ENCODE results near the gene ADAM29.
"Not testable (repeated sequence)": the region's sequence is repeated elsewhere in the genome, so short reads cannot be mapped to it uniquely, and the experiment has no call there.

The ADAM29 gene

DNA sequence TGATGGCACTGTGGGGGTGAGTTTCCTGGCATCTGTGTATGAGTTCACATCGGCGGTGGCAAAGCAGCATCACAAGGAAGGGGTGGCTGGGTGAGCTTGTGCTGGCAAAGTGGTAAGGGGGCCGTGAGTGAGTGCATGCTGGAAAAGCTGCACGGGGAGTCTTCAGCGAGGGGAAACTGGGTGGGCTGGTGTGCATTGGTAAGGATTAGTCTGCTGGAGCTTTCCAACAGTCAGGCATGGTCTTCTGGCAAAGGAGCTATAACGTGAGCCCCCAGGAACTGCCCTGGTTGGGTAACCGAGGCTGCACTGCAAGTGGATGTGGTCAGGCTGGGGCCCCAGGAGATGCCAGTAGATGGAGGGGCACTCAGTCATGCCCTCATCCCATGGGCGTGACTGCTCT is 30.7 kb downstream of the ADAM29 start:
- DNase-seq (ENCODE audit: low spot score): no peak

DNA sequence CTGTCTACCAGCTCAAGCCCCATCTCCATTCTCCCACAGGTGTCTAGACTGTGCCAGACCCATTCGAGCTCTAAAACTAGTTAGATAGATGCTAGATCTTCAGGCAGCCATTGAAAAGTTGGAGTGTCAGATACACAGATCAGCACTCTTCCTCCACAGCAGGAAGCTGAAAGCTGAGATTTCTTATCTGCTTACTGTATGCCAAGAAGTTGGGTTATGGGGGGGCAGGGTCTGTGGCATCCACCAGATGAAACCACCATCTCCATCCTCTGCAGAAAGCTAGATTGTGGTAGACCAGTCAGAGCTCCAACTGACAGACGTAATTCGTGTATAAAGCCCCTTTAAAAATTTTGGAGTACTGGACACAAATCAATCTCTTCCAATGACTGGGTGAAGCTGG is 54.8 kb downstream of the ADAM29 start:
- no peak for DNase-seq (ENCODE audit: low spot score)

DNA sequence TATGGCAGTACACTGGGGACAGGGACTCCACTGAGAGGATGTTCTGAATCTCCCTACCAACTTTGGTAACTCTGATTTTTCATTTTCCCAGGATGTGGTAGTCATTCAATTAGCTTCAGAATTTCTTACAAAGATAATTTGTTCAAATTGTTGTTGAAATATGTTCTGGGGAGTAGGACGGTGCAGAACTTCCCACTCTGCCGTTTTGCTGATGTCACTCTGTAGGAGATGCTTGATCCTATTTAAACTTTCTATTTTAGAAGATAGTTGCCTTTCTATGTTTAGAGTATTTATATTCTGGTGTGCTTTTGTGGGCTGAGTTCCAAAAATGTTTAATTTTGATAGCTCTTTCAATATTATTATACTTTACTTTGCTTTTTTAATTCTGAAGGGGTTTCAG is 55.2 kb downstream of the ADAM29 start:
- DNase-seq (ENCODE audit: low spot score): no peak

DNA sequence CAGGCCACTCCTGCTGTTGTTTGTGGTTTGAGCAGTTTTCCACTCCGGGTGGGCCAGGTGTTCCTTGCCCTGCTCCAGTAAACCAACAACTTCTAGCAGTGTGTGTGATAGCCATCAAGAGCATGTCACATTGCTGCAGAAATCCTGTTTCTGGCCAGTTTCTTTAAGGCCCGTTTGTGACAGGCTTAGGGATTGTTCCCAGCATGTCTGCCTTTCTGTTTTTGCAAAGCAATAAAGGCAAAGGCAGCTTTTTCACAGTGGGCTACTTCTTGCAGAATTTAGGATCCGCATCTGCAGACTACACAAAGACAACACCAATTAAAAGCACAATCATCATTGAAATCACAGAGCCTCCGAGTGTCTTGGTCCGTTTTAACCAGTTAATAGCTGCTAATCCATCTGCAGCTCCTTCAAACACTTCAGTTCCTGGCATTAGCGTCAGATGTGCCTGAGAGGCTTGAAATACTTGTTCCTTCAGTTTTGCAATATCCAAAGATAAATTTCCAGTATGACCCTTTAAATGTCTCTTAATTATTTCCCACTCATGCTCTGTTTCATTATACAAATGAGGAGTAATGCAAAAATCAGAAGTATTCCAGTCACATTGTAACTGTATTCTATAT is 65.1 kb downstream of the ADAM29 start:
- no peak for DNase-seq (ENCODE audit: low spot score)

DNA sequence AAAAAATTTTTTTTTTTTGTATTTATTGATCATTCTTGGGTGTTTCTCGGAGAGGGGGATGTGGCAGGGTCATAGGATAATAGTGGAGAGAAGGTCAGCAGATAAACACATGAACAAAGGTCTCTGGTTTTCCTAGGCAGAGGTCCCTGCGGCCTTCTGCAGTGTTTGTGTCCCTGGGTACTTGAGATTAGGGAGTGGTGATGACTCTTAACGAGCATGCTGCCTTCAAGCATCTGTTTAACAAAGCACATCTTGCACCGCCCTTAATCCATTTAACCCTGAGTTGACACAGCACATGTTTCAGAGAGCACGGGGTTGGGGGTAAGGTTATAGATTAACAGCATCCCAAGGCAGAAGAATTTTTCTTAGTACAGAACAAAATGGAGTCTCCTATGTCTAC is 65.7 kb downstream of the ADAM29 start:
- DNase-seq (ENCODE audit: low spot score): not testable (repeated sequence)

DNA sequence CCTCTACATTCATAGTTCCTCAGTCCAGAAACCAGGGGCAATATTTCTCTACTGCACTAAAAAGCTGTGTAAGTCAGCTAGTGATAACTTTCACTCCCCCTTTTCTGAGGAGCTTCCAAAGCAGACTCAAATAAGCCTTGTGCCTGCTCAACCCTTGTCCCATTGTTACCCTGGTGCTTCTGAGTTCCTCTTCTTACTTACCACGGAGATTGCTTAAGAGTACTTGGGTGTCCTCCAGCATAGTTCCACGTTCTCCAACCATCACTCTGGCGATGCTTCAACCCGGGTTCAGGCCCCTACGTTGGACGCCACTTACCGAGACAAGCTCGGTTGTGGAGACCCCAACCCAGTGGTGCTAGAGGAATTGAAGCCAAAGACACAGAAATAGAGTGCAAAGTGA is 71.6 kb downstream of the ADAM29 start:
- DNase-seq (ENCODE audit: low spot score): no peak

DNA sequence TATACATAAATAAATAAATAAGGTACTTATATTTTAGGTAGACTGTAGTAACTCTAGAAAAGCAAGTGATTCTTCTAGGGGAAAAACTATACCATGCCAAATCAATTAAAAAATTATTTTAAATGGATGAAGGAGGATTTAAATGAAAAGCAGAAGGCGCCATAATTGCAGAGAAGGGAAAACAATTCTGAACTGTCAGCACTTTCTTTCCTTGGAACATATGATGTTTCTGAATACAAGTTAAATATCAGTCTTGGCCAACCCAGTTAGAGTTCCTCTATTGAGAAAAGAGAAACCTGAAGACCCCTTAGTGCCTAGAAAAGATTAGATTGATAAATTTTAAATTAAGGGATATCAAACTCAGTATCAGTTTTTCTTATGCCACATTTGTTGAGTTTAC is 75.8 kb downstream of the ADAM29 start:
- no peak for DNase-seq (ENCODE audit: low spot score)

DNA sequence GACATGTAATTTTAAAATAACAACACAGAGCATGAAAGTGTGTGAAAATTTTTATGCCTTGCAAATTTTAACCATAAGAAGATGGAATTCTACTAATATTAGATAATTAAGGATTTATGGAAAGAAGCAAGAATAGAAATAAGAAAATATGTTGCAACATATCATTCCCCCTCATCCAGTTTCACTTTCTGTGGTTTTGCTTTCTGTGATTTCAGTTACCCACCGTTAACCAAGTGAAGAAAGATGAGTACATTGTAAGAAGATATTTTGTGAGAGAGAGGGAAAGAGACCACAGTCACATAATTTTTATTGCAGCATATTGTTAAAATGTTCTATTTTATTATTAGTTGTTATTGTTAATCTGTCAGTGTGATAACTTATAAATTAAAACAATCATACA is 77.9 kb downstream of the ADAM29 start:
- DNase-seq (ENCODE audit: low spot score): no peak

DNA sequence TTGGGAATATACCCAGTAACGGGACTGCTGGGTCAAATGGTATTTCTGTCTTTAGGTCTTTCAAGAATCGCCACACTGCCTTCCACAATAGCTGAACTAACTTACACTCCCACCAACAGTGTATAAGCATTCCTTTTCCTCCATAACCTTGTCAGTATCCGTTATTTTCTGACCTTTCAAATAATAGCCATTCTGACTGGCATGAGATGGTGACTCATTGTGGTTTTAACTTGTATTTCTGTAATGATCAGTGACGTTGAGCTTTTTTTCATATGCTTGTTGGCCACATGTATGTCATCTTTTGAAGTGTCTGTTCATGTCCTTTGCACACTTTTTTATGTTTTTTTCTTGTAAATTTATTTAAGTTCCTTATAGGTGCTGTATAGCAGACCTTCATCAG is 81.2 kb downstream of the ADAM29 start:
- DNase-seq (ENCODE audit: low spot score): no peak

DNA sequence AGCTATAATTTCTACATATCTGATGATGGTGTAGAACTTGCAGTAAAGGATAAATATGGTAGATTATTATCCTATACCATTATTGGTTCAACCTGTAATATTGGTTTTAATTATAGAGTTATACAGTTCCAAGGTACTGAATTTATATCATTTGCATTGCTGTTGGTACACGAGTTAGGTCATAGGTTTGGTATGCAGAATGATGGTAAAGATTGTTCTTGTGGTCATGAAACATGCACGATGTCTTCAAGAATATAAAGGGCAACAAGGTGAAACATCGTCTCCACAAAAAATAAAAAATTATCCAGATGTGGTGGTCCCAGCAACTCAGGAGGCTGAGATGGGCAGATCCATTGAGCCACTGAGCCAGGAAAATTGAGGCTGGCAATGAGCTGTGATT is 99.6 kb downstream of the ADAM29 start:
- no peak for DNase-seq (ENCODE audit: low spot score)

DNA sequence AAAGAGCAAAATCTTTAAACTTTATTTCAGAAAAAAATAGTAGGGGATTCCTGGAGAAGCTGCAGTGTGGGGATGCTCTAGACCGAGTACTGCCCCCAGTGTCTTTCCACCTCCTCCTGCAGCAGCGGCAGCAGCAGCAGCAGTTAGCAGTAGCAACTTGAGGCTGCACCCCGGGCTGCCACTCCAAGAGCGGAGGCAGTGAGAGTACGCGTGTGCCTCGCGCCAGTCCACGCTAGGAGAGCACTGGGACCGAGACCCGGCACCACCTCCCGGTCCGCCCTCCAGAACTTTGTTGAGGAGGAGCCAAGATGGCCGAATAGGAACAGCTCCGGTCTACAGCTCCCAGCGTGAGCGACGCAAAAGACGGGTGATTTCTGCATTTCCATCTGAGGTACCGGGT is 101.3 kb downstream of the ADAM29 start:
- not testable (repeated sequence) for DNase-seq (ENCODE audit: low spot score)
